Choroid plexus epithelial cell (primary cell): Measurements from ENCODE around the gene MARCHF6.
"Not testable (repeated sequence)": the region's sequence is repeated elsewhere in the genome, so short reads cannot be mapped to it uniquely, and the experiment has no call there.

Experiments
- DNase-seq: peaks from one replicate; pipeline ENCODE4 v3.0.0-alpha.2; 2010; ENCODE audit warnings: low read depth
- H3K4me3 ChIP-seq: 2 replicates; pipeline ENCODE4 v1.5.1; 2011; ENCODE audit warnings: low read depth, mild to moderate bottlenecking, control low read depth, low read length, moderate library complexity
- TF ChIP-seq, protein P1 (sequence below): conservative IDR thresholded peaks from 2 replicates; pipeline ENCODE4 v1.5.1; 2011; ENCODE audit warnings: low read depth, mild to moderate bottlenecking, control low read depth, inconsistent platforms, low read length, moderate library complexity

Gene MARCHF6

DNA sequence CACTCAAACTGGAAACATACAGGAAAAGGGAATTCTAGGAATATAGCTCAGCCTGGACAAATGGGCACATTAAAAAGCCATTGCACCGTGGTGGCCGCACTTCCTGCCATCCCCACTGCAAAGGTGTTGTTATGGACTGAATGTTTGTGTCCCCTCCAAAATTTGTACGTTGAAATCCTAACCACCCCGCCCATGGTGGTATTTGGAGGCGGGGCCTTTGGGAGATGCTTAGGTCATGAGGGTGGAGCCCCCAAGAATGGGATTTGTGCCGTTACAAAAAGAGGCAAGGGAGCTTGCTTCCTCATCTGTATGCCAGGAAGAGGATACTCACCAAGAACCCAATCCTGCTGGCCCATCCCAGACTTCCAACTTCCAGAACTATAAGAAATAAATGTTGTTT, 44.7 kb upstream of the MARCHF6 start:
- TF ChIP-seq, protein P1, sequence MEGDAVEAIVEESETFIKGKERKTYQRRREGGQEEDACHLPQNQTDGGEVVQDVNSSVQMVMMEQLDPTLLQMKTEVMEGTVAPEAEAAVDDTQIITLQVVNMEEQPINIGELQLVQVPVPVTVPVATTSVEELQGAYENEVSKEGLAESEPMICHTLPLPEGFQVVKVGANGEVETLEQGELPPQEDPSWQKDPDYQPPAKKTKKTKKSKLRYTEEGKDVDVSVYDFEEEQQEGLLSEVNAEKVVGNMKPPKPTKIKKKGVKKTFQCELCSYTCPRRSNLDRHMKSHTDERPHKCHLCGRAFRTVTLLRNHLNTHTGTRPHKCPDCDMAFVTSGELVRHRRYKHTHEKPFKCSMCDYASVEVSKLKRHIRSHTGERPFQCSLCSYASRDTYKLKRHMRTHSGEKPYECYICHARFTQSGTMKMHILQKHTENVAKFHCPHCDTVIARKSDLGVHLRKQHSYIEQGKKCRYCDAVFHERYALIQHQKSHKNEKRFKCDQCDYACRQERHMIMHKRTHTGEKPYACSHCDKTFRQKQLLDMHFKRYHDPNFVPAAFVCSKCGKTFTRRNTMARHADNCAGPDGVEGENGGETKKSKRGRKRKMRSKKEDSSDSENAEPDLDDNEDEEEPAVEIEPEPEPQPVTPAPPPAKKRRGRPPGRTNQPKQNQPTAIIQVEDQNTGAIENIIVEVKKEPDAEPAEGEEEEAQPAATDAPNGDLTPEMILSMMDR, result no peak
- no peak overlapping the region for H3K4me3 ChIP-seq
- DNase-seq, result no peak

DNA sequence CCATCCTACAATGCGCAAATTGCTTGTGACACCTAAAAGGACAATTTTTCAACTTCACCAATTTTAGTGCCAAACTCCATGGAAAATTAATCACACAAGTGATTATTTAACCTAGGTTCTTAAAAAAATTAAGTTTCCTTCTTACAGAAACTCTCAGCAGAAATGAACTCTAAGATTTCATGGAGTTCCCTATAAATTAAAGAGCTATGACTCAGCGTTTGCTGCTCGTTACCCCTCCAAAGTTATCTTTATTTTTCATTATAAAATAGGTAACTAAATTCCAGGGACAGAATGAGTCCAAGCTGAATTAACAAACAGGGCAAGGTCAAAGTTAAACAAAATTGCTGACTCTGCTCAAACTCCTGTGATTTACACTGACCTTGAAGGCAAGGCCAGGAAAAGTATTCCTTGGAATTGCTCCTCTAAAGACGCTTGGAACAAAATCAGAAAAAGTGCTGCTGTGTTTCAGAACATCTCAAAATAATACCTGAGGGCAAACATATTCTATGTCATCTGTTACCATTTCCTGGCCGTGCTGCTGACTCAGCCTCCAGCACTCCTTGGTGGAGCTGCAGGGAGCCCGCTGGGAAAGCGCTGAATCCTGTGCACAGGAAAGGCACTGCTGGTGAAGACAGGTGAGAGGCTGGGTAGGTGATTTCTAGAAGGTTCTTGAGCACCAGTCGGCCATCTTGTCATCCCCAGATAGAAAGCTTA, 43.3 kb upstream of the MARCHF6 start:
- H3K4me3 ChIP-seq, result no peak overlapping the region
- TF ChIP-seq, protein P1, result no peak
- peak; percentile 66 for DNase-seq

DNA sequence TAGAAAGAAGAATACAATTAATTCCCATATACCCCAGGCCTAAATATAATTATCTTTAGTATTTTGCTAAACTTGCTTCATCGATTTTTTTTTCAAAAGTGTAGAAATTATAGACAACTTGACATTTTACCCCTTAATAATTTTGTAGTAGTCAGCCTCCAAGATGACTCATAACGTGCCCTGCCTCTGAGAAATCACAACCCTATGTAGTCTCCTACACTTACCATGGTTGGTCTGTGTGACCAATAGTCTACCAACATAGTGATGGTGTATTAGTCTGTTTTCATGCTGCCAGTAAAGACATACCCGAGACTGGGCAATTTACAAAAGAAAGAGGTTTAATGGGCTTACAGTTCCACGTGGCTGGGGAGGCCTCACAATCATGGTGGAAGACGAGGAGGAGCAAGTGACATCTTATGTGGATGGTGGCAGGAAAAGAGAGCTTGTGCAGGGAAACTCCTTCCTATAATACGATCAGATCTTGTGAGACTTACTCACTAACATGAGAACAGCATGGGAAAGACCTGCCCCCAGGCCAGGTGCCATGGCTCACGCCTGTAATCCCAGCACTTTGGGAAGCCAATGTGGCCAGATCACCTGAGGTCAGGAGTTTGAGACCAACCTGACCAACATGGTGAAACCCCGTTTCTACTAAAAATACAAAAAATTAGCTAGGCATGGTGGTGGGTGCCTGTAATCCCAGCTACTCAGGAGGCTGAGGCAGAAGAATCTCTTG, 42.5 kb upstream of the MARCHF6 start:
- peak; percentile 50 for DNase-seq
- H3K4me3 ChIP-seq, result not testable (repeated sequence)

DNA sequence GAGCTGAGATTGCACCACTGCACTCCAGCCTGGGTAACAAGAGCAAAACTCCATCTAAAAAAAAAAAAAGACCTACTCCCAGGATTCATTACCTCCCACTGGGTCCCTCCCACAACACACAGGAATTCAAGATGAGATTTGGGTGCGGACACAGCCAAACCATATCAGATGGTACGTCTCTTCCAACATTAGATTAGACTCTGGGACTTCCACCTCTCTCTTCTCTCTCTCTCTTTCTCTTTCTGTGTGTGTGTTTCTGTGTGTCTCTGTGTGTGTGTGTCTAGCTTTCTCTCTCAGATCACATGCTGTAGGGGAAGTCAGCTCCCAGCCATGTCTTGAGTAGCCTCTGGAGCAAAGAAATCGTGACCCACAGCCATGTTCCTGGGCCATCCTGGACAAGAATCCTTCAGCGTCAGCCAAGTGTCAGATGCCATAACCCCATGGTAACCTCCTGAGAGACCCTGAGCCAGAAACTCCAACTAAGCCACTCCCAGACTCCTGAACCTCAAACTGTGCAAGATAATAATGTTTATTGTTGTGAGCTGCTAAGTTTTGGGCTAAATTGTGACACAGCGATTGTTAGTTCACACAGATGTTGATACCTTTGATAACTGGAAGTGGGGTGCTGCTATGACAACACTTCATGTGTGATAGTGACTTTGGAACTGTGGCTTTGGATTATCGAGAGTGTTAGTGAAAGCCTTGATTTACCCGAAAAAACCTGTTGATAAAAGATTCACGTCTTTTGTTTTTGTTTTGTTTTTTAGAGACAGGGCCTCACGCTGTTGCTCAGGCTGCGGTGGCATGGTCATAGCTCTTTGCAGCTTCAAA, 41.7 kb upstream of the MARCHF6 start:
- H3K4me3 ChIP-seq, result no peak overlapping the region
- DNase-seq, result peak; percentile 62
- TF ChIP-seq, protein P1, result no peak

DNA sequence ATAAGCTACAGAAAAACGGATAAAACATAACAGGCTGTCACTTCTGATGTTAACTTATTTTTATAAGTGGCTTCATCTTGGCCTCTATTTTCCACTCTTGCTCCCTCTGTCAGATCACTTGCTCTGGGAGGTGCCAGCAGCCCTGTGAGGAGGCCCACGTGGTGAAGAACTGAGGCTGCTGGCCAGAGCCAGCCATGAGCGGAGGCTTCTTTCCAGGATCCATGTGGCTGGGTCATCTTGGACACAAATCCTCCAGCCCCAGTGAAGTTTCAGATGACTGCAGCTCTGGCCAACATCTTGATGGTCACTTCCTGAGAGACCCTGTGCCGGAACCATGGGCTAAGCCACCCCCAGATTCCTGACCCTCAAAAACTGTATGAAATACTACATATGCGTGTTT, 38.3 kb upstream of the MARCHF6 start:
- TF ChIP-seq, protein P1, result no peak
- DNase-seq, result no peak
- H3K4me3 ChIP-seq, result no peak overlapping the region

DNA sequence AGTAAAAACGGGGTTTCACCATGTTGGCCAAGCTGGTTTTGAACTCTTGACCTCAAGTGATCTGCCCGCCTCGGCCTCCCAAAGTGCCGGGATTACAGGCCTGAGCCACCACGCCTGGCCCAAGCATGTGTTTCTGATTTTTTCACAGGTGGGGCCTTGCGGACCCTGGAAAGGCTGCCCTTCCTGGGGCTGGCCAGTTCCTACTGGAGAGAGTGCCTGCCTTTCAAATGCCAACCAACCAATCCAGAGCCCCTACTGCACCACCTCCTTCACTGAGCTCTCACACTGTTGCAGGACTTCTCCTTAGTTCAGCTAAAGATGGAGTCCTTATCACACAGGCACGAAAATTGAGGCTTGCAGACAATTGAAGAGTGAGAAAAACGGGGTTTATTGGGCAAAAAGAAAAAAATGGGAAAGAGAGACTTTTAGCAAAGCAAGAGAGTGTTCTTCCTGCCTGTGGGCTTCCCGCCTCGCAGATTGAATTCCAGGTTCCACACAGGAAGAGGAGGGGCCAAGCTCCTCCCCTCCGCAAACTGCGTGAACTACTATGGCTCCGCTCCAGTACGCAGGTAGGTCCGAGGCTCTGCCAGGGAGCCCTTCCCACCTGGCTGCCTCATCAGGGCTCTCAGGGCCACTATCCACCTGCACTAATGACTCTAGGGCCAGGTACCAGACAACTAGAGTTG, 37.5 kb upstream of the MARCHF6 start:
- no peak for DNase-seq
- no peak overlapping the region for H3K4me3 ChIP-seq
- TF ChIP-seq, protein P1, result no peak
